Inflammatory macrophage (primary cell): ENCODE data around the gene P2RX2.

Experiments used
- DNase-seq, 2 donors: peaks; one replicate each; pipeline ENCODE4 v3.0.0-alpha.2; 2020 to 2022

Gene P2RX2

DNA sequence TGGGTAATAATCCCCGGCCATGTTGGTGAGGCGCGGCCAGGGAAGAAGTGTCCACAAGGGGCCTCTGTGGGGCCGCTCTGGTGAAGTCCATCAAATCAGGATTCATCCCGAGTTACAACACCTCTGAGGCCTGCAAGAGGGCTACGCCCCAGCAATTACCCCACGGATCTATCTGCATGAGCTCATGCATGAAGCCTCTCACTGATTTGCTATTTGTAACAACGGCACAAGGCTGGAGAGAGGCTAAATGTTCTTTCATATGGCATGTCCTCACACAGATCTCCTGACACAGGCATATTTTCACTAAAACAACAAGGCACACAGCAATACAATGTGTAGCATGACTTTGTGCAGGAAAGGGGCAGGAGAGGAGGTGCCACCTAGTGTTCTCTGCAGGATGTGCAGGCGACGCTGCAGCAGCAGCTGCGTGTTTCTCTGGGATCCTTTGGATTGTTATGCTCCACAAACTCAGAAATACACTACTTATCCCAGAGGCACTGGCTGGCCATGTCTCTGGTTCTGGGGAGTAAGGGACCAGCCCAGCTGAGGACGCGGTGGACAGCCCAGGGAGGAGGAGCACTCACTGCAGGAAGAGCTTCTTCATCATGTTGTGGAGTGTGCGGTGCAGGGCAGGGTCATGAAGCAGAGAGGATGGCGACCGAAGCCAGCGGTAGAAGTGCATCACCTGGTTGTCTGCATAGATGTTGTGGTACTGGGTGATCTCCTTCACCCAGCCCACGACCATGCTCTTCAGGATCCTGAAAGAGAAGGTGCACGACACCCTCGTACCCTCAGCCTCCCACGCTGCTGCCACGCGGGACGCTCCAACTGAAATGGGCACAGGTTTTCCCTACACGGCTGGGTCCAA lies 20.2 kb downstream of the P2RX2 start:
- DNase-seq, result peak; percentile 3 to 27

GRCh38 chr12:132639956-132640520 lies 21.5 kb downstream of the P2RX2 start:
- no peak for DNase-seq

DNA sequence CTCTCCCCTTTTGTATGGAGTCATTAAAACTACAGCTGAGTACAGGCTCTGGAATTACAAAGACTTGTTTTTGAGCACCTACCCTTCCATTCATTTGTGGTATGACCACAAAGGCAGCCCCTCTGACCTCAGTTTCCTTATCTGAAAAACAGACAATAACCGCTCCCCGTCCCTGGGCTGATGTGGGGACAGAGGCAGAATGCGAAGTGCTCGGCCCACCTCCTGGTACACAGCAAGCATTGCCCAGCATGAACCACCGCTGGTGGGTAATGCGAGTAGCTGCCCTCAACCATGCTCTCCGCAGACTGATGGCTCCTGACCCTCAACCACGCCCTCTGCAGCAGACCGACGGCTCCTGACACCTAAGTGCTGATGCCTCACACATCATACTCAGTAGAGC lies 22.4 kb downstream of the P2RX2 start:
- DNase-seq, result no peak

GRCh38 chr12:132641811-132642650 lies 23.5 kb downstream of the P2RX2 start:
- DNase-seq, result no peak

DNA sequence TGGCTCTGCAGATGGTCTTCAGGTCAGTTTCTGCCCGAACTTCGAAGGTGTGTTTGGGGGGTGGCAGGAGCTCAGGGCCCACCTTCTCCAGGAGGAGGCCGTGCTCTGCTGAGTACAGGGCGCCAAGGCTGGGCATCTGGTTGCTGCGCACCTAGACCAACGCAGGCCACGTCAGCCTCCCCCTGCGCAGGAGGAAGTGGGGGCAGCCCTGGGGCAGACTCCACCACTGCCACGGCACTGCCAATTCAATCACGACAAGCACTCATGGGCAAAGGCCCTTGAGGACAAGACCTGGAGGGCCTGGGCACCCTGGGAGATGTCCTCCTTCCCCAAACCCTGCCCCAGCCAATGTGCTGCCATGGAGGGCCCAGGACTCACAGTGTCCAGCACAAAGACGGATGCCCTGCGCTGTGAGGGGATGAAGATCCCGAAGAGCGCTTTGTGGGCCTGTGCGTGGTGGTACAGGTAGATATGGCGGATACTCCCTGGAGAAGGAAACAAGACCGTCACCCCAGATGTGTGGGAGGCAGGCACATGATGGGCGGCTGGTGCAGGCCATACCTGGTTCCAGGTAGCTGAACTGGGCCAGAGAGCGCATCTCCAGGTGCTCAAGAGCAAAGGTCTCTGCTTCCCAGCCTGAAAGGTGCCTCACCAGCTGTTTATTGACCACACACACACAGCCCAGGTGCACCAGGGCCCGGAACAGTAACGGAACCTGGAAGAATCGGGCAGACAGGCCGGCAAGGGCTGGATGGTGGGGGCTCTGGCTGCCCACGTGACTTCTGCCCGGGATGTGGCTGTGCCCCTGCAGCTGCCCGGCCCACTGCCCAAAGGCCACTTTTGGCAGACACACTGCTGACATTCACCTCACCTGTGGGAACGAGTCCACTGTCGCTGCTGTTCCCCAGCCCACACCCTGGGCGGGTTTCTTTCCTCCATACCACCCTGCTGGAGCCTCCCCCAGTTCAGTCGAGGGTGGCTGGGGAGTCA lies 24.6 kb downstream of the P2RX2 start:
- DNase-seq, result no peak

DNA sequence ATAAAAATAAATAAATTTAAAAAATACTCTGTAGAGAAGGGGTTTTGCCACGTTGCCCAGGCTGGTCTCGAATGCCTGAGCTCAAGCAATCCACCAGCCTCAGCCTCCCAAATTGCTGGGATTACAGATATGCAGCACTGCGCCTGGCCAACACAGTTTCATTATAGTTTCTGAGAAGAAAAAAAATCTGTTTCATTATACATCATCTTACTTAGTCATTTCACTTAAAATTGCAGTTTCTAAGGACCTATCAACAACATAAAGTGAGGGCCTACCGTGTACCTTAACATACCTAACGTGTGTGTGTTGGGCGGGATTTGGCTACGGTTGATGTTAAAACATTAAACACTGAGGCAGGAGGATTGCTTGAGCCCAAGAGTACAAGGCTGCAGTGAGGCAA lies 28.3 kb downstream of the P2RX2 start:
- DNase-seq, result no peak

- no peak for DNase-seq
These were observed 29.3 kb downstream of the P2RX2 start for GRCh38 chr12:132647858-132648257.

DNA sequence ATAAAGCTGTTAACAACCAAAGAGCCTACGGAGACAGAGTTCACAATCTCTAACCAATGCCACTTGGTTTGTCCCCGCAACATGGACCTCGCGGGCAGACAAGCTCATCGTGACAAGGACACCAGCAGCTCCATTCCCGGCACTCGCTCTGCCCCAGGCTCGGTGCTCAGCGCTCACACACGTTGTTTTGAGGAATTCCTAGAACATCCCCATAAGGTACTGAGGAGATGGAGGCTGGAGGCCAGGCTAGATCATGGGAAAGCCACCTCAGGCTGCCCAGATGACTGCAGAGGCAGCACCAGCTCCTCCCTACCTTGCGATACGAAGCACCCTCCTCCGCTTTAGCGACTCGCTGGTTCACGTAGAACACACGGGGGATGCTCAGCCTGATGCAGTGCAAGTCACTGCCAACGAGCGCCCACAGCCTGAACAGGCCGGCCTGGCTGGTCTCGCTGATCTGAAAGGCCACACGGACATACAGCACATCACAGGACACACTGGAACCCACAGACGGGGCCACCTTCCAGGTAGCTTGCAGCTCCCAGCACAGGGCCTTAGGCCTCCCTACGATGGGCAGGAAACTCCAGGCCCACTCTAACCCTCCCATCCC lies 30.1 kb downstream of the P2RX2 start:
- no peak for DNase-seq

- DNase-seq, result no peak
These were observed 30.8 kb downstream of the P2RX2 start for GRCh38 chr12:132649226-132649945.

GRCh38 chr12:132651444-132652100 lies 33.0 kb downstream of the P2RX2 start:
- DNase-seq, result no peak

- no peak for DNase-seq
These were observed 35.2 kb downstream of the P2RX2 start for GRCh38 chr12:132653567-132654290.

GRCh38 chr12:132657004-132657727 lies 38.6 kb downstream of the P2RX2 start:
- DNase-seq, result peak; percentile 19

GRCh38 chr12:132658149-132658894 lies 39.7 kb downstream of the P2RX2 start:
- DNase-seq, result no peak

DNA sequence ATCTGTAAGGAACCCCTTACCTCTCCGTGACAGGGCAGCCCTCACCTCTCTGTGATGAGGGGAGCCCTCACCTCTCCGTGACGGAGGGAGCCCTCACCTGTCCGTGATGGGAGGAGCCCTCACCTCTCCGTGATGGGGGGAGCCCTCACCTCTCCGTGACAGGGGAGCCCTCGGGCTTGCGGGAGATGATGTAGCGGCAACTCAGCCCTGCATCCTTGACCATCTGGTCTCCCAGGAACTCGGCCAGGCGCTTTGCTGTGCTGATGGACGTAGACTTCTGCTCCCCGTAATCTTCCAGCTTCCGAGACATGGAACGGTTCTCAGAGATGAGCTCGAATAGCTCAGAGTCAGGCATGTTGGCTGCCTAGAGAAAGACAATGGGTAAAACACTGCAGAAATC lies 40.6 kb downstream of the P2RX2 start:
- DNase-seq, result no peak

DNA sequence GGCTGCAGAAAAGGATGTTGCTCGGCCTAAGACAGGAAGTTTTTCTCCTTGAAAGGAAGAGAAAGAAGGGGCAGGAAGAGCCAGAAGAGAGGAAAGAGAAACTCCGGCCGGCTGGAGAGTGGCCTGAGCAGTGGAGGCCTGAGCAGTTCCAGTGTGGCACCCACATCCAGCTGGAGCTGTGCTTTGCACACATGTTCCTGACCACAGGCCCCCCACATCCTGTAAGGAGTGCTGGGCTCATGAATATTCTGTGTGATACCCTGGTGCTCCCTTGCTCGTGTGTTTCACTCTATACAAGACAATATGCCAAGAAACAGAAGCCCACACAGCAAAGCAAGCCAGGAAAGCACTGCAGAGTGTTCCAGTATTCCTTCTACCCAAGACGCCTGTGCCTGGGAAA lies 41.5 kb downstream of the P2RX2 start:
- DNase-seq, result no peak

DNA sequence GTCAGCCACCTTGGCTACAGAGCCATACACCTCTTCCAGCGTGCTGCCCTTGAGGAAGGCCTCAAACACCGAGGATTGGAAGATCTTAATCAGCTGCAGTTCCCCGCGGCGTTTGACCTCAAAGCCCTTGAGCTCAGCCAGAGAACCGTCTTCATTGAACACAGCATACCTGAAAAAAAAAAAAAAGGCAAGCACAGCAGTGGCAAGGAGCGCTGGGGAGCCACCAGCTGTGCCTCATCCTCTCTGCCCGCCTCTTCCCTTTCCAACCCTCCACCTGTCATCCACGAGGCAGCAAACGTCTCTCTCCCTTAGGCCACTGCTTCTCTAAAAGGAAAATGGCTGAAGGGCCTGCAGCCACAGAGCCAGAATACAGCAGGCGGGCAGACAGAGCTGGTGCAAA lies 42.4 kb downstream of the P2RX2 start:
- DNase-seq, result no peak

DNA sequence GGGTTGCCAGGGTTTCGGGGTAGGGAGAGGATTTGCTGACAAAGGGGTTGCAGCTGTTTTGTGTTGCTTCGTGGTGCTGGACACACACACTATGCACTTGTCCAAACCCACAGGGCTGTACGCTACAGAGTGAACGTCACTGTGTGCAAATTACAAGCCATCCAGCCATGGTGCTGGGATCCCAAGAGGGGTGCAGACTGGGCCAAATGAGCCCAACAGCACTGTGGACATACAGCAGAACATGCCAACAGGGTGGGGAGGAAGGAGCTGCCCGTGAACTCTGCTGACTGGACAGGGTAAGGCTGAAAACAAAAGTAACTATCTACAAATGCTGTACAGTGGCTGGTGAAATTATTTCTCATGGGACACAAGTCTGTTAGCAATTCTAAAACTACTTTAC lies 43.4 kb downstream of the P2RX2 start:
- no peak for DNase-seq
